Psoas muscle (tissue), 8 donors: ENCODE results near the gene ACTR6. TPM values are rescaled to one million over a fixed set of nuclear protein-coding genes. Genes with fewer than 3 reads are reported as not detected.

Experiments
- ATAC-seq, 4 donors: fragments of 200-7000 bp; cut with Tn5 transposase; one replicate each; pipeline ENCODE4 v1.9.1; 2020; ENCODE audit warnings: moderate library complexity in 3 of 4, mild to moderate bottlenecking in 2 of 4
- DNase-seq, 2 donors: peaks; one replicate each; pipeline ENCODE4 v3.0.0-alpha.2; 2020
- H3K27ac ChIP-seq: fragments of 200-600 bp; one replicate; pipeline ENCODE4 v1.8.0; 2022
- H3K27me3 ChIP-seq, 3 donors: fragments of 200-600 bp in 1 of 3; one replicate each; pipeline versions ENCODE4 v1.6.1 to v1.8.0; 2013 to 2022; ENCODE audit warnings: low read length in 2 of 3, mild to moderate bottlenecking in 2 of 3, moderate library complexity in 1 of 3; ENCODE audit not compliant: insufficient read depth in 3 of 3
- H3K36me3 ChIP-seq, 2 donors: fragments of 200-600 bp in 1 of 2; one replicate each; pipeline versions ENCODE4 v1.6.1 to v1.8.0; 2013 to 2022; ENCODE audit warnings: low read depth in 1 of 2, mild to moderate bottlenecking in 1 of 2, moderate library complexity in 1 of 2; ENCODE audit not compliant: insufficient read depth in 1 of 2
- H3K4me1 ChIP-seq: fragments of 200-600 bp; one replicate; pipeline ENCODE4 v1.8.0; 2022
- H3K4me3 ChIP-seq: fragments of 200-600 bp; one replicate; pipeline ENCODE4 v1.8.0; 2022; ENCODE audit warnings: mild to moderate bottlenecking
- H3K9me3 ChIP-seq: fragments of 200-600 bp; one replicate; pipeline ENCODE4 v1.8.0; 2022
- CTCF ChIP-seq: fragments of 200-600 bp; IDR thresholded peaks from one replicate; pipeline ENCODE4 v1.8.0; 2022; ENCODE audit warnings: antibody characterized with exemption
- WGBS, 3 donors: extraction: QIAGEN DNeasy Blood & Tissue Kit; methylation state at CpG; one replicate each; pipeline versions ENCODE4 v1.1.6 to v1.1.7; 2013; 5-methylcytosine and 5-hydroxymethylcytosine counted together
- intact Hi-C, 2 donors: fragments of 100-400 bp; cut with DNase I; formaldehyde crosslinking; loops; one replicate each; pipeline versions ENCODE4 v1.11.0 to v1.14.2; 2022
- polyA plus RNA-seq, 3 donors: library from polyadenylated mRNA; stranded (reverse); fragments of 200-250 nt; gene quantifications; one replicate each; pipeline ENCODE4 v1.2.3, GENCODE V29; 2013
- total RNA-seq, 4 donors: library from RNA; stranded (reverse); fragmentation: NEBNext Ultra II Directional in 2 of 4; extraction: Animal tissue kit (Norgen Biotek cat#: 25700) in 2 of 4; gene quantifications; one replicate each; pipeline versions ENCODE4 v1.2.1 to v1.2.4, GENCODE V29; 2021 to 2023
- donor health status: healthy with polysubstance abuse.
- donor health status: DM: no; HTN: no; CAD: no; lungs with moderate emphysema.
- donor health status: Bipolar disorder and iron deficiency.
- donor health status: healthy.
- donor health status: DM: yes; HTN: yes; CAD: no.
- donor health status: DM: no; HTN: no; CAD: no.
- donor health status: DM: no; HTN: no; CAD: no.
- donor health status: DM: yes; HTN: yes; CAD: no.

The ACTR6 gene
- total and polyA plus RNA-seq, 7 donors: 11.5 to 31.7 (median 17.1) TPM

GRCh38 chr12:100211698-100212097 is 11.1 kb downstream of the ACTR6 start:
- Histone ChIP-seq H3K9me3 (no peaks in the 10 kb centered on the region), H3K27me3 (no peaks in the 10 kb centered on the region), H3K27ac (no peak overlapping the region), H3K4me1 (no peaks in the 10 kb centered on the region), H3K36me3 (peaks cover 0 to 94% of the 10 kb centered on the region in 2 donors), H3K4me3 (no peak overlapping the region)
- intact Hi-C loops: no loop called here
- DNase-seq (no peak), ATAC-seq (no peak)
- WGBS, 3 donors: 95 to 99% (median 95%) methylated on average over 2 of the region's 2 CpGs
- no peak for TF ChIP-seq CTCF

- no peaks in the 10 kb centered on the region for H3K9me3 ChIP-seq
- peaks cover 0 to 88% of the 10 kb centered on the region in 2 donors for H3K36me3 ChIP-seq
- 87 to 94% (median 93%) methylated on average over 5 of the region's 5 CpGs for WGBS, 3 donors
- no peak for TF ChIP-seq CTCF
- no peaks in the 10 kb centered on the region for H3K4me1 ChIP-seq
- no peak overlapping the region for H3K4me3 ChIP-seq
- intact Hi-C loops: no loop called here
- H3K27me3 ChIP-seq: no peaks in the 10 kb centered on the region
- no peak for DNase-seq
- ATAC-seq: no peak
- no peak overlapping the region for H3K27ac ChIP-seq
These were observed 12.6 kb downstream of the ACTR6 start for GRCh38 chr12:100213016-100213891.

GRCh38 chr12:100214518-100214917 is 13.9 kb downstream of the ACTR6 start:
- intact Hi-C loops: no loop called here
- no peak for TF ChIP-seq CTCF
- WGBS, 3 donors: 95 to 98% (median 96%) methylated on average over 2 of the region's 2 CpGs
- no peaks in the 10 kb centered on the region for H3K4me1 ChIP-seq
- no peaks in the 10 kb centered on the region for H3K9me3 ChIP-seq
- no peaks in the 10 kb centered on the region for H3K27me3 ChIP-seq
- peaks cover 3 to 88% of the 10 kb centered on the region in 2 donors for H3K36me3 ChIP-seq
- no peak for DNase-seq
- H3K4me3 ChIP-seq: no peak overlapping the region
- ATAC-seq: no peak
- H3K27ac ChIP-seq: no peak overlapping the region

- intact Hi-C loops: no loop called here
- no peak for TF ChIP-seq CTCF
- H3K27ac ChIP-seq: no peak overlapping the region
These were observed 14.6 kb downstream of the ACTR6 start for GRCh38 chr12:100215209-100215608.

More at GRCh38 chr12:100215209-100215608, 14.6 kb downstream of the ACTR6 start:
- no peaks in the 10 kb centered on the region for H3K9me3 ChIP-seq
- 71 to 85% (median 84%) methylated on average over 1 of the region's 1 CpG for whole genome bisulfite sequencing, 3 donors
- no peak overlapping the region for H3K4me3 ChIP-seq
- no peaks in the 10 kb centered on the region for H3K4me1 ChIP-seq
- peaks cover 3 to 88% of the 10 kb centered on the region in 2 donors for H3K36me3 ChIP-seq
- H3K27me3 ChIP-seq: no peaks in the 10 kb centered on the region
- ATAC-seq (no peak), DNase-seq (no peak)
